ENCODE data around the gene RANGAP1.

The RANGAP1 gene

GRCh38 chr22:41231369-41231768, 54.6 kb downstream of the RANGAP1 start:
- no peak for DNase-seq

DNA sequence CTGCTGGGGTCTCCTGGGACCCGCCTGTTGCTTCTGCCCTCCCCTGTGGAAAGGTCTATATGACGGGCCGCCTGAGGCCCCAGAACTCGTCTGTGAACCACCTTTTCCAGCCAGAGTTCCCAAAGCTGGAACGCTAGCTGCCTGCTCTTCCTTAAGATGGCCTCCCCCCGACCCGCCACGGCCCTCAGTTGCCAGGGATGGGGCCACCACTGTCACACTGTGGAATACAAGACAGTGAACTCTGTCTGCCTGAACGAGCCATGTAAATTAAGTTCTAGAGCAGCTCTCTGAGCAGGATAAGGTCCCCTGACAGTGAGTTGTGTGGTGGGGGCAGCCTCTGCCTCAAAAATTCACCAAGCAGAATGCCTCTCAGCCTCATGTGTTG, 55.6 kb downstream of the RANGAP1 start:
- no peak for DNase-seq

DNA sequence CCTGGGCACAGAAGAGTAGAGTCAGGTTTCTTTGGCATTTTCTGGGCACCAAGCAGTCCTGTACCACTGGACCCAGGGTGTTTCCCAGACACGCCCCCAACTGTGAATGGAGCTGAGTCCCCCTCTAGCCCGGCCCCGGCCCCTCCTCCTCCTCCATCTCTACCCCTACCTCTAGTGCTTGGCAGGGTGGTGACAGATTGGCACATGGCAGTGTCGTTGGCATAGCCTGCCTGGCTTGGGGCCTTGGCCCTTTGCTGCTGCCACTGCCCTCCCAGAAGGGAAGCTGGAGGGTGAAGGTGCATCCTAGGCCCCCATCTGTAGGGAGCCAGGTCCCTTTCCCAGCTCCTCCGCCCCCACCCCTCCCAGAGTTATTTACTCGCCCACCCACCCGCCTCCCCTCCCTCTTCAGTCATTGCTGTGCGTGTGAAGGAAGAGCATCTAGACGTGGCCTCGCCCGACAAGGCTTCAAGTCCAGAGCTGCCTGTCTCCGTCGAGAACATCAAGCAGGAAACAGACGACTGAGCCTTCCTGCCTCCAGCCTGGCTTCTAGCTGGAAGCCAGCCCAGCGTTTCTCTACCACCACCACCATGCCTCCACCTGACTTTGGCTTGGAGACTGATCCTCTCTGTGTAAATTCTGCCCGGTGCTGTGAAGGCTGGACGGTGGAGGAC, 56.1 kb downstream of the RANGAP1 start:
- no peak for DNase-seq

DNA sequence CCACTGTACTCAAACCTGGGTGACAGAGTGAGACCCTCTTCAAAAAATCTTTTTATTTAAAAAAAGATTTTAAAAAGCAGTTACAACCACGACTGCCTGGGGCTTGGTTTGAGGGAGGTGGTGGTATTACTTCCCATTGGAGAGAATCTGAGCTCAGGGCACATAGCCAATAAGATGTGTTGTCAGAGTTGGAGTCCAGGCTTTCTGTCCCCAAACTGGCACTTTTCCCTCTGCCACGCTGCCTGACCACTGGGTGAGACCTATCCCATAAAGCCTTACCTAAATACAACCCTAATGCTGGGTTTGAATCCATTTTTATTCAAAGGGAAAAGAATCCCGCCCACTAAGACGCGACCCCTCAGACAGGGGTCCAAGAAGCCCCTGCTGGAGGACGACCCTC, 56.8 kb downstream of the RANGAP1 start:
- no peak for DNase-seq

- DNase-seq, result no peak
These were observed 59.0 kb downstream of the RANGAP1 start for GRCh38 chr22:41226723-41227655.

DNA sequence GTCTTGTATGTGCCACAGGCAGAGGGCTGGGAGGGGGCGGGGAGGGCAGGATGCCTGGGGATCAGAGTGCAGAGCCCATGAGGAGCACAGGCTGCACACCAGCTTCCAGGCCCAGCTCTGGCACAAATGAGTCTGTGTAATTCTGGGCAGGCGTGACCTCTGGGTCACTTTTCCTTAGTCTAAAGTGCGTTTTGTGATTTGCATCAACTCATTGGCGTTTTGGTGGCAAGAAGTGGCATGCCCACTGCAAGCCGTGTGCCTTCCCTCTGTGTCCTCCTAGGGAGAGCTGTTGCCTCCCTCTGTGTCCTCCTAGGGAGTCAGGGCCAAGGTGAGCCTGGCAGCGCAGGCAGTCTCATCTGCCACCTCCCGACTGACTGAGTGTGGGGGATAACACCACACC, 62.5 kb downstream of the RANGAP1 start:
- DNase-seq, result no peak

- DNase-seq, result no peak
These were observed 63.0 kb downstream of the RANGAP1 start for GRCh38 chr22:41222846-41223507.

- no peak for DNase-seq
These were observed 68.3 kb downstream of the RANGAP1 start for GRCh38 chr22:41217553-41218157.

DNA sequence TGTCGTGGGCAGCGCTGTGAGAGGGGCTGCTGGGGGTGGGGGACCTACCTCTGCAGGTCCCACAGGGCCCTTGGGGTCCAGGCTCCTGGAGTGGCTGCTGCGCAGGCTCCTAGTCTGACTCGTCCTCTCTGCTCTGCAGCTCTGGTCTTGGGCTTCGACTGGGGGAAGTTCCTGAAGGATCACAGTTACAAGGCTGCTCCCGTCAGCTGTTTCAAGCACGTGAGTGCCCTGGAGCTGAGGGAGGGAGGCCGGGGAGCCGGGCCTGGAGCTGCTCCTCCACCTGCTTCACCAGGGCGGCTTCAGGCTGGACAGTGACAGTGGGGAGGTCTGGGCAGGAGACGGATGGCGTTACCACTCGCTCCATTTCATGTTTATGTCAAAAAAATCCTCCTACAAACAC, 69.0 kb downstream of the RANGAP1 start:
- no peak for DNase-seq

- no peak for DNase-seq
These were observed 70.1 kb downstream of the RANGAP1 start for GRCh38 chr22:41215926-41216325.

DNA sequence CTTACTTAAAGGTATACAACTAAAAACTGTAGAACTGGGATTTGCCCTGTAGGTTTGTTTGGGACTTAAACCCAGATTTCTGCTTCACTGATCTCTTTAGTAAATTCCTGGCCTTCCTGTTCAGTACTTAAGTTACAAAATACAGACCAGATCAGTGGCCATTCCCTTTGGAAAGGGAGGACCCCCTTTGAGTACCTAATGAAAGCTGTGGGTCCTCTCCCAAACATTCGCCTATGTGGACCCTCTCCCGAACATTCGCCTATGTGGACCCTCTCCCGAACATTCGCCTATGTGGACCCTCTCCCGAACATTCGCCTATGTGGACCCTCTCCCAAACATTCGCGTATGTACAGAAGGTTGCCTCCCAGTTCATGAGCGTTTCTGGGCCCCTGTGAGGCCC, 70.6 kb downstream of the RANGAP1 start:
- no peak for DNase-seq

GRCh38 chr22:41206719-41207118, 79.3 kb downstream of the RANGAP1 start:
- no peak for DNase-seq

DNA sequence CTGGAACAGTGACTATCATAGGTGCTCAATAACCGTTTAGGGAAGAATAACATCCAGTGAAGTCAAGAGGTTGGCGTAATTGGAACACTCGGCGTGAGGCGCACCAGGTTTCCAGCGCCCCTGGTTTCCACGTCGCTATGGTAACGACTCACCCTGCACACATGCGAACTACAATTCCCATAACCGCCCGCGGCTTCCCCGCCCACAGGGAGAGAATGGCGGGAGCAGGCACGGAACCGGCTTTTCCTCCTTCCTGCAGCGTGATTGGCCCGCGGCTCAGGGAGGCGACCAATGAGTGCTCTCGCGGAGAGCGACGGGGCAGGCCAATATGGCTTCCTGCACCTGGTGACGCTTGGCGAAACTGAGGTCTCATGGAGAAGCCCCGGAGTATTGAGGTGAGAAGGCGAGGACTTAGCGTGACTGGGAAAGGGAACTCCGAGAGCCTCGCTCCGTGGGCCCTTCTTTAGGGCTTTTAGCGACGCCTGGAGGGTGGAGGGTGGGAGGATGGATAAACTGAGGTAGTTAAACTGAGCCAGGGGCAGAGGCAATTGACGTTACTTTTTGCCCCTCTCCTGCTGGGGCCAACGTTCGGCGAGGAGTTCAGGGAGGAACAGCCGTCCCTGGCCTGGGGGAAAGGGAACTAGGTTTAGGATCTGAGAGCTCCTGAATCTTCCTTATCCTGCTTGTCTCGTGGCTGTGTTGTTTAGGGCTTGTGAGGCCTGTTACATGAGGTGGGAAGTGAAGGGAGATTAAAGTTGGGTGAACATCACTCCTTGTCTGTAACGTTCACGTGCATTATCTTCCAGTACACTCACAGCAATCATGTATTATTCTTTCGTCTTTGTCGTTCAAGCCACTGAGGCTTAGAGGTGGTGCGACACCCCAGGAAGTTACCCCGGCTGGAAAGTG, 80.7 kb downstream of the RANGAP1 start, which contains the start of gene L3MBTL2:
Gene L3MBTL2, plus strand, starts transcription at position 321 of the 909 bp plus-strand sequence. Its CDS starts 51 bp downstream, at position 372.
- DNase-seq, result peak; percentile 96

DNA sequence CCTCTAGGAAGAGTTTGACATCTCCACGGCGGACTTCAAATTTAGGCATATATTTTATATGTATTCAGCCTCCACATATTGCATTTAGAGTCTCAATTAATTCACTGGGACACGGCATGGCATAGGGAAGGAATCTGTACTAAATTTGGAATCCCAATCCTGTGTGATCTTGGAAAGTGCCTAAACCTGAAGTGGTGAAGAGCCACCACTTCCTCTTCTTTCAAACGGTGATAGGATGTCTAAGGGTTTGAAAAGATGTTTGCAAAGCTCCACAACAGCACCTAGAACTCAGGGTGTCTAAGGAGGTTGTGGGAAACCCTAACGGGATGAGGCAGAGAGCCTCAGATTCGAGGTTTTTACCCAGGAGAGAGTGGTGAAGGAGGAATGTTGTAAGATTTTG, 81.9 kb downstream of the RANGAP1 start:
- no peak for DNase-seq

DNA sequence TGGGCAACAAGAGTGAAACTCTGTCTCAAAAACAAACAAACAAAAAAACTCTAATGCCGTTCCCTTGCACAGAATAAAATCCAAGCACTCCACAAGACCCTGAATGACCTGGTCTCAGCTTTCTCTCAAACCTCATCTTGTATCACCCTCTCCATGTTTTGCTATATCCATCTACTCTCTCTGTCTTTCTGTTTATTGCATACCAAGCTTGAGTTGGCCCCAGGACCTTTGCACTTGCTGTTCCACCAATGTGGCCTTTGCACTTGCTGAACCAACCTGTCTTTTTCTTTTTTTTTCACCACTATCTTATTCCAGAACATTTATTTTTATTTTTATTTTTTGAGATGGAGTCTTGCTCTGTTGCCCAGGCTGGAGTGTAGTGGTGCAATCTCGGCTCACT, 82.9 kb downstream of the RANGAP1 start:
- DNase-seq, result no peak

DNA sequence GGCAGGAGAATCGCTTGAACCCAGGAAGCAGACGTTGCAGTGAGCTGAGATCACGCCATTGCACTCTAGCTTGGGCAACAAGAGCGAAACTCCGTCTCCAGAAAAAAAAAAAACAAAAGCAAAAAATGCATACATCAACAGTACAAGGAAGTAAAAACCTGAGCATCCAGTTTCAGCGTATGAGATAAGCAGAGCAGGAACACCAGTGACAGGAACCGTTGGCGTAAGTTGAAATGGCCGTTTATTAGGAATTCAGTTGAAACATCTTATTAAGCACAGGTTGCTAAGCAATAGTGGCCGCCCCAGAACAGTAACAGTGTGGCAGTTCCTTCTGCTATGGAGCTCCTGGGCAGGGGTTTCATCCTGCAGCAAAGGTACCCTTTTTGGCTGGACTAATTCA, 84.8 kb downstream of the RANGAP1 start:
- DNase-seq, result no peak

- DNase-seq, result peak; percentile 22
These were observed 87.9 kb downstream of the RANGAP1 start for GRCh38 chr22:41198027-41198580.

- DNase-seq, result peak; percentile 77
These were observed 88.7 kb downstream of the RANGAP1 start for GRCh38 chr22:41197038-41197972.
